NOMO-1 treated with dmso at 0.1 percent for 144 hours (cell line): Measurements from ENCODE around the gene CDK4.
"Not testable (repeated sequence)": the region's sequence is repeated elsewhere in the genome, so short reads cannot be mapped to it uniquely, and the experiment has no call there.

ENCODE experiments used
- DNase-seq: peaks from one replicate; lab custom pipeline; 2025; ENCODE audit not compliant: unreplicated experiment; lab: John Stamatoyannopoulos, UW

The CDK4 gene

DNA sequence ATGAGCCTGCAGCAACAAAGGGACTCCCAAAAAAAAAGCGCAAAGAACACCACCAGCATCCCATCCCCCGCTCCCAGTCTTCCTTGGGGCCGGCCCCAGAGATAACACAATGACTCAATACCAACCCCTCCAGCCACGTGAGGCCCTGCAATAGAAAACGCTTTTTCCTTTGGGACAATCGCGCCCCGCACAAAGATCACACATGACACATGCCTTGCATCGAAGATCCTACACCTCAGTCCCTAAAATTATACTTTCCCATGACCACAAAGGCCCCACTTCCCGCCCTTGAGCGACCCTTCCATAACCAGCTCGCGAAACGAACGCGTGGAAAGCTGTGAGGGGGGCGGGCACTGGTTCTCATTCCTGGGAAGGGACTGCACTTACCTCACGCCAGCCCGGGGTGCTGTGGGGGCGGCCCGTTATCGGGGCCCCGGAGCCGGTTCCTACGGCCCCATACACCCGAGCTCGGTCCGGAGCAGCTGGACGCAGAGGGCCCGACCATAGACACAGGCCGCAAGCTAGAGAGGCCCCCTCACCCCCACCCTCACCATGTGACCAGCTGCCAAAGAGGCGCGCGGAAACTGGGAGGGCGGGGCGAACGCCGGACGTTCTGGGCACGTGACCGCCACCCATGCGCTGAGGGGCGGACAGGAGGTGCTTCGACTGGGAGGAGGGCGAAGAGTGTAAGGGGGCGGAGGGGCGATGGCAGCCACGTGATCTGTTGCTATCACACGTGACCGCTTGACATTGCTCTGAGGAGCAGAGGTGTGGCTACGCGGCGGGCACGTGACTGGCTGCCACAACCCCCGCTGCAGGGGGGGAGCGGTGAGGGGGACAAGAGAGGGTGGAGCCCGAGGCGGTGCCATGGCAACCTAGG lies at the start of gene CDK4:
TSS of gene CDK4 (minus strand) at position 523 of the 880 bp plus-strand sequence. CDS start 593 bp downstream, outside the sequence.
- peak; percentile 99 for DNase-seq

DNA sequence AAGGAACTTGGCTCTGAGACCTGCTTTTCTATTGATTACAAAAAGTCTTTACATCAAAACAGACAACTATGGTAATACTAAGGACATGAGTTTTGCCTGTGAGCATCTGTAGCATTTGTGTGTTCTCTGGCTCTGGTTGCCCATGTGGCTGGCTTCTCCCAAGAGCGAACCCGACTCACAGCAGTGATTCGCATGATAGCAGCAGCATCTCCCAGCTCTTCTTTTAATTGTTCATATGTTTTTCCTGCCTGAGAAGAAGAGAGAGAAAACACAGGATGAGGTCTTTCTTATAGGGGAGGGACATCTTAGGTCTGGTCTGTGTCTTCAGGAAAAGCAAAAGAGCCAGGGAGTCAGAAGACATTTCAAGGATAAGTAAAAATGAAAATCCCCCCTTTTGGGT lies 48.9 kb upstream of the CDK4 start:
- DNase-seq: no peak

DNA sequence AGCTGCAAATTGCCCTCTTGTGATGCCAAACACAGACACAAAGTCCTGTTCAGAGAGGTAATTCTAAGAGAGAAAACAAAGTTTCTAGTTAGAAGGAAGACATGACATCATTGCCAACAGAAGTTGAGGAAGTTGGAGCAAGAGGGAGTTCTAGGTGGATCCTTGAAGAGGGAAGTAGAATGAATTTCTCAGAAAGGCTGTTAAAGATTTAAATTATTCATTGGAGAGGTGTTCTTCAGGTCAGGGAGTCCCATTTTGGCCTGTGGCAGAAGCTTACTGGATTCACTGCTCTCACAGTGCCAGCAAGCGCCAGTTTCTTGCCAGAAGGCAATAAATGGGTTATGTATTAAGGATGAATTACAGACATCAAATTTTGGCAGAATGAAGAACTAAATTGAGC lies 45.8 kb upstream of the CDK4 start:
- DNase-seq: no peak

DNA sequence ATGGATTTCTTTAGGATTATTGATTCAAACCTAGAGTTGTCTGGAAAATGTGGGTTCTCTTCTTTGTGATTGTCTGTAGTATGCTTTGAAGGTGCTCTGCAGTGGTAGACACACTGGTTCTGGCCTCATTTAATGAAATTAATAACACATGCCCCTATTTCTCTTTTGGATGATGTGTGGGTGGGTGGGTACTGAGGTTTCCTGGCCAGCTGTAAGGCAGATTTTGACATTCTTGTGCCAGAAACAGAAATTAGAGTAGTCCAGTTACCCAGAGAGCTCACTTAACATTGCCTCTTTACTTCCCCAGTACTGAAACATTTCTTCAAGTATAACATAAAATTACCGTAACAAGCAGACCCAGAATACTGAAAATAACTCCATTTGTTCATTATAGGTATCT lies 44.9 kb upstream of the CDK4 start:
- DNase-seq: no peak

DNA sequence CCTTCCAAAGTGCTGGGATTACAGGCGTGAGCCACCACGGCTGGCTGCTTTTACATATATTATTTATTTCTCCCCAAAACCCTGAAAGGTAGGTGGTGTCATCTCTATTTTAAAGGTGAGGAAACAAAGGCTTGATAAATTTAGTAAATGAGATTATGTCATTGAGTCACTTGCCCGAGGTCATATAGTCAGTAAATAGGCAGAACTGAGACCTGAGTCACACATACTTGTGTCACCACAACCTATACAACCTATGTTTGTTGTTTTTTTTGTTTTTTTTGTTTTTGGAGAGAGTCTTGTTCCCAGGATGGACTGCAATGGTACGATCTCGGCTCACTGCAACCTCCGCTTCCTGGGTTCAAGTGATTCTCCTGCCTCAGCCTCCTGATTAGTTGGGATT lies 43.2 kb upstream of the CDK4 start:
- no peak for DNase-seq

DNA sequence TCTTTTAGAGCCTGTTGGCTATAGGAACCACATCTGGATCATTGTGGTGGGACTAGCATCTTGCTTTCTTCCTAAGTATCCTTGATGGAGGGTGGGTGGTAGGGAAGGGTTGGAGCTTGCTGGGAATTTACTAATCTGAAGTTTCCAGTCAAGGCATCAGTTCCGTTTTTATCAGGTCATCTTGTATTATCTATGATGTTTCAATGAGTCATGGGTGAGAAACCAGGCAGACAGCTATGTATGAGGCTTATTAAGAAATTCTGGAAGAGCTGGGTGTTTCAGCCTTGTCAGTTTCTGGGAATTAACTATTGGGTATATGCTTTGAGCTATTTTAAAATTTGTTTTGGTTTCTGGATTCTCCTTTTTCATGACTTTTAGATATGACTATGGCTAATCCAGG lies 41.8 kb upstream of the CDK4 start:
- DNase-seq: no peak

DNA sequence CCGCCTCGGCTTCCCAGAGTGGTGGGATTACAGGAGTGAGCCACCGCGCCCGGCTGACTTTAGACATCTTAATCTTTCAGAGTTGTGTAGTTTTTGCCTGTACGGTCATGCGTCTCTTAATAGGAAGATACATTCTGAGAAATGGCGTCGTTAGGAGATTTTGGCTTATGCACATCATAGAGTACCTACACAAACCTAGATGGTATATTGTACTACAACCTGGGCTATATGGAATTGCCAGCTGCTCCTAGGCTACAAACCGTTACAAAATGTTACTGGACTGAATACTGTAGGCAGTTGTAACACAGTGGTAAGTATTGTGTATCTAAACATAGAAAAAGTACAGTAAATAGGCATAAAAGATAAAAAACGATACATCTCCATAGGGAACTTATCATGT lies 31.8 kb upstream of the CDK4 start:
- DNase-seq: no peak

DNA sequence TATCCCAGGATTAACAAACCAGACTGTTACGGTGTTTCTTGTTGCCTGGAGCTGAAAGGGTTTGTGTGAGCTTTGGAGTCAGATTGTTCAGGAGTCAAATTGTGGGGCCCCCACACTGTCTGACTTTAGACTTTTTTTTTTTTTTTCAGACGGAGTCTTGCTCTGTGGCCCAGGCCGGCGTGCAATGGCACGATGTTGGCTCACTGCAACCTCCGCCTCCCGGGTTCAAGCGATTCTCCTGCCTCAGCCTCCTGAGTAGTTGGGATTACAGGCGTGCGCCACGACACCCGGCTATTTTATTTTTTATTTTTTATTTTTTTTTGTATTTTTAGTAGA lies 31.3 kb upstream of the CDK4 start:
- DNase-seq: no peak

- DNase-seq: peak; percentile 87
Measured at GRCh38 chr12:57782608-57783465, 30.7 kb upstream of the CDK4 start, which contains the start of gene TSFM. TSS of gene TSFM (plus strand) at chr12:57782787. CDS start at chr12:57782802, 15 bp downstream.

GRCh38 chr12:57782243-57782607 lies 30.1 kb upstream of the CDK4 start:
- no peak for DNase-seq

- DNase-seq: no peak
Measured at GRCh38 chr12:57781801-57782200, 29.7 kb upstream of the CDK4 start.

GRCh38 chr12:57781244-57781643 lies 29.1 kb upstream of the CDK4 start:
- DNase-seq: peak; percentile 33

DNA sequence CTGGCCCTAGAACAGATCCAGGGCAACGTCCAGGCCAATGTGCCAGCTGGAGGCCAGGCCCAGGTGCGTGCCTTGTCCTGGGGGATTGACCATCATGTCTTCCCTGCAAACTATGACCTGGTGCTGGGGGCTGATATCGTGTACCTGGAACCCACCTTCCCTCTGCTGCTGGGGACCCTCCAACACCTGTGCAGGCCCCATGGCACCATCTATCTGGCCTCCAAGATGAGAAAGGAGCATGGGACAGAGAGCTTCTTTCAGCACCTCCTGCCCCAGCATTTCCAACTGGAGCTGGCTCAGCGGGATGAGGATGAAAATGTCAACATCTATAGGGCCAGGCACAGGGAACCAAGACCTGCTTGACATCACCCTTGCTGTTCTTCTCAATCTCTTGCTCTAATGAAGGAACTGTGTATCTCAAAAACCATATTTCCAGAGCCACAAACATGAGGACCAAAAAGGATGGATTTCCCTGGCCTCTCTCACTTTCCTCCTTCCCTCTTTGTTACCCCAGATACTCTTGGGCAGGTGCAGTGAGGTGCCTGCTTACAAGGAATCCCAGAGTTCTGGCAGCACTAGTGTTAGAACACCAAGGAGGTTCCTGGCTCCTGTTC lies 28.3 kb upstream of the CDK4 start:
- no peak for DNase-seq

- no peak for DNase-seq
Measured at GRCh38 chr12:57779736-57780135, 27.6 kb upstream of the CDK4 start.

GRCh38 chr12:57777911-57778310 lies 25.8 kb upstream of the CDK4 start:
- no peak for DNase-seq

DNA sequence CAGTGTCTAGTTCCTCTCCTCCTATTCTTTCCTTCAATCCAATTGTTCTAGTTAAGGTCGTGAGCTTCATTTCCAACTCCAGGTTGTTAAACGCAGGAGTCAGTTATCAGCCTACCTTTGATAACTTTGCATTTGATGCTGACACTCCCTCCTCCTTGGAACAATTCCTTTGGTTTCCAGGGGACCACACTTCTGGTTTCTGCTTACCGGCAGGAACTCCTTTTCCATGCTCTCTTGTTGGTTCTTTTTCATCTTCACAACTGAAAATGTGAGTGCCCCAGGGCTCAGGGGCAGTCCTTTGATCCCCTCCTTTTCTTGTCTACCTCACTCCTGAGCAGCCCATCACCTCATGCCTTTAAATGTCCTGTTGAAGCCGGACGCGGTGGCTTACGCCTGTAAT lies 25.3 kb upstream of the CDK4 start:
- no peak for DNase-seq

DNA sequence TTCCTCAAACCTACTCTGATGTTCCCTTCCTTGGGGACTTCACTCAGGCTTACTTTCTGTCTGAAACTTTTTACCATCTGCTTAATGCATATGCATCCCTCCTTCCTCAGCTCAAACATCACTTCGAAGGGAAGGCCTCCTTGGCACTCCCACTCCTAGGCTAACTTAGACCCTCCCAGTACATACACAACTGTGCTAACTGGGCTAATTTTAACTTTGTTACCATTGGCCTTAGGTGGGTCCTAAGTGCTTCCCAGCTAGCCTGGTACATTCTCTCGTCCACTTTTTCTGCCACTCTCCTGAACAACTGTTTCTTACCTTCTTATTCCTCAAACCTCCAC lies 24.1 kb upstream of the CDK4 start:
- no peak for DNase-seq

- DNase-seq: no peak
Measured at GRCh38 chr12:57775563-57776246, 23.6 kb upstream of the CDK4 start.

DNA sequence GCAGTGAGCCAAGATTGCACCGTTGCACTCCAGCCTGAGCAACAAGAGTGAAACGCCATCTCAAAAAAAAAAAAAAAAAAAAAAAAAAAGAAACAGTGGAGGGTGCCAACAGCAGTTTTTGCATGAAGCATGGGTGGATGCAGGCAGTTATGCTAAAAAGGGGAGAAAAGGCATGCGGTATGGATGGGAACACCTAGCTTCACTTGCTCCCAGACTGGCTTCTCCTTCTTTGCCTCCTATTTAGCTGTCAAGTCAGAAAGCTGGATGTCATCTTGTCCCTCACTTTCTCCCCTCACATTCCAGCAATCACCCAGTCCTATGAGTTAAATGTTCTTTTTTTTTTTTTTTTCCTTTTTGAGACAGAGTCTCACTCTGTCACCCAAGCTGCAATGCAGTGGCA lies 22.9 kb upstream of the CDK4 start:
- no peak for DNase-seq

DNA sequence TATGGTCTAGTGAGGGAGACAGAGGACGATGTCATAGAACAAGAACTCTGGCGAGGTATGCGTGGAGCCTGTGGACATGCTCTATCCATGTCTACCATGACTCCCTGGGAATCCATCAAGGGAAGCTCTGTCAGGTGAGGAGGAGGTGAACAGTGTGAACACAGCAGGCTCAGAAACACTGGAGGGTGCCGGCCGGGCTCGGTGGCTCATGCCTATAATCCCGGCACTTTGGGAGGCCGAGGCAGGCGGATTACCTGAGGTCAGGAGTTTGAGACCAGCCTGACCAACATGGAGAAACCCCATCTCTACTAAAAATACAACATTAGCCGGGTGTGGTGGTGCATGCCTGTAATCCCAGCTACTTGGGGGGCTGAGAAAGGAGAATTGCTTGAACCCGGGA lies 22.5 kb upstream of the CDK4 start:
- not testable (repeated sequence) for DNase-seq
